Measurements from ENCODE around the gene USP13.

The USP13 gene

GRCh38 chr3:179739816-179740594 is 87.2 kb downstream of the USP13 start:
- no peaks in the 10 kb centered on the region for H3K9me3 ChIP-seq
- H3K4me1 ChIP-seq = no peaks in the 10 kb centered on the region
- H3K4me3 ChIP-seq = no peak overlapping the region
- H3K27me3 ChIP-seq (ENCODE audit: low read depth) = no peaks in the 10 kb centered on the region
- DNase-seq (ENCODE audit: low spot score in 2 of 2) = no peak
- in situ Hi-C loops (cut with MboI; ENCODE audit: low sequenced_read_pairs) = no loop called here
- peaks cover 12% of the 10 kb centered on the region for H3K36me3 ChIP-seq (replicated peaks)

- in situ Hi-C loops (cut with MboI; ENCODE audit: low sequenced_read_pairs) = no loop called here
- peaks cover 18% of the 10 kb centered on the region for H3K36me3 ChIP-seq (replicated peaks)
- no peaks in the 10 kb centered on the region for H3K27me3 ChIP-seq (ENCODE audit: low read depth)
- H3K9me3 ChIP-seq = no peaks in the 10 kb centered on the region
- DNase-seq (ENCODE audit: low spot score in 2 of 2) = no peak
- no peak overlapping the region for H3K4me3 ChIP-seq
- no peaks in the 10 kb centered on the region for H3K4me1 ChIP-seq
These were observed 91.1 kb downstream of the USP13 start for GRCh38 chr3:179743913-179744312.

GRCh38 chr3:179744667-179745066 is 91.8 kb downstream of the USP13 start:
- in situ Hi-C loops (cut with MboI; ENCODE audit: low sequenced_read_pairs) = no loop called here
- Histone ChIP-seq H3K36me3 (replicated peaks) (peaks cover 18% of the 10 kb centered on the region), H3K9me3 (no peaks in the 10 kb centered on the region), H3K4me3 (no peak overlapping the region), H3K4me1 (no peaks in the 10 kb centered on the region), H3K27me3 (ENCODE audit: low read depth) (no peaks in the 10 kb centered on the region)
- no peak for DNase-seq (ENCODE audit: low spot score in 2 of 2)

- Histone ChIP-seq H3K36me3 (replicated peaks) (peaks cover 17% of the 10 kb centered on the region), H3K4me1 (no peaks in the 10 kb centered on the region), H3K9me3 (no peaks in the 10 kb centered on the region), H3K27me3 (ENCODE audit: low read depth) (no peaks in the 10 kb centered on the region), H3K4me3 (no peak overlapping the region)
- no peak for DNase-seq (ENCODE audit: low spot score in 2 of 2)
- in situ Hi-C loops (cut with MboI; ENCODE audit: low sequenced_read_pairs) = no loop called here
These were observed 92.2 kb downstream of the USP13 start for GRCh38 chr3:179745079-179745478.

GRCh38 chr3:179745716-179746115 is 92.9 kb downstream of the USP13 start:
- H3K27me3 ChIP-seq (ENCODE audit: low read depth) = no peaks in the 10 kb centered on the region
- peaks cover 4% of the 10 kb centered on the region for H3K4me1 ChIP-seq
- H3K9me3 ChIP-seq = no peaks in the 10 kb centered on the region
- no peak for DNase-seq (ENCODE audit: low spot score in 2 of 2)
- H3K36me3 ChIP-seq (replicated peaks) = peaks cover 13% of the 10 kb centered on the region
- in situ Hi-C loops (cut with MboI; ENCODE audit: low sequenced_read_pairs) = no loop called here
- no peak overlapping the region for H3K4me3 ChIP-seq

GRCh38 chr3:179750720-179751328 is 98.0 kb downstream of the USP13 start:
- Histone ChIP-seq H3K4me1 (peaks cover 4% of the 10 kb centered on the region), H3K4me3 (no peak overlapping the region), H3K27me3 (ENCODE audit: low read depth) (no peaks in the 10 kb centered on the region), H3K36me3 (replicated peaks) (peaks cover 9% of the 10 kb centered on the region), H3K9me3 (no peaks in the 10 kb centered on the region)
- peak; percentile 24 to 44 for DNase-seq (ENCODE audit: low spot score in 2 of 2)
- in situ Hi-C loops (cut with MboI; ENCODE audit: low sequenced_read_pairs) = no loop called here

- DNase-seq (ENCODE audit: low spot score in 2 of 2) = no peak
- H3K9me3 ChIP-seq = no peaks in the 10 kb centered on the region
- in situ Hi-C loops (cut with MboI; ENCODE audit: low sequenced_read_pairs) = no loop called here
- no peaks in the 10 kb centered on the region for H3K27me3 ChIP-seq (ENCODE audit: low read depth)
- peaks cover 16% of the 10 kb centered on the region for H3K36me3 ChIP-seq (replicated peaks)
- H3K4me3 ChIP-seq = no peak overlapping the region
- H3K4me1 ChIP-seq = no peaks in the 10 kb centered on the region
These were observed 108.1 kb downstream of the USP13 start for GRCh38 chr3:179760944-179761343.

- H3K27me3 ChIP-seq (ENCODE audit: low read depth) = no peaks in the 10 kb centered on the region
- no peaks in the 10 kb centered on the region for H3K4me1 ChIP-seq
- DNase-seq (ENCODE audit: low spot score in 2 of 2) = no peak
- H3K36me3 ChIP-seq (replicated peaks) = peaks cover 32% of the 10 kb centered on the region
- no peaks in the 10 kb centered on the region for H3K9me3 ChIP-seq
- no peak overlapping the region for H3K4me3 ChIP-seq
- in situ Hi-C loops (cut with MboI; ENCODE audit: low sequenced_read_pairs) = no loop called here
These were observed 112.6 kb downstream of the USP13 start for GRCh38 chr3:179765396-179765795.

- Histone ChIP-seq H3K36me3 (replicated peaks) (peaks cover 26% of the 10 kb centered on the region), H3K9me3 (no peaks in the 10 kb centered on the region), H3K27me3 (ENCODE audit: low read depth) (no peaks in the 10 kb centered on the region), H3K4me3 (no peak overlapping the region), H3K4me1 (no peaks in the 10 kb centered on the region)
- no peak for DNase-seq (ENCODE audit: low spot score in 2 of 2)
- in situ Hi-C loops (cut with MboI; ENCODE audit: low sequenced_read_pairs) = no loop called here
These were observed 113.7 kb downstream of the USP13 start for GRCh38 chr3:179766416-179767133.

GRCh38 chr3:179768080-179768479 is 115.2 kb downstream of the USP13 start:
- Histone ChIP-seq H3K27me3 (ENCODE audit: low read depth) (no peaks in the 10 kb centered on the region), H3K36me3 (replicated peaks) (peaks cover 24% of the 10 kb centered on the region), H3K4me3 (no peak overlapping the region), H3K4me1 (no peaks in the 10 kb centered on the region), H3K9me3 (no peaks in the 10 kb centered on the region)
- in situ Hi-C loops (cut with MboI; ENCODE audit: low sequenced_read_pairs) = no loop called here
- peak; percentile 10 to 63 for DNase-seq (ENCODE audit: low spot score in 2 of 2)

GRCh38 chr3:179769411-179770247 is 116.8 kb downstream of the USP13 start:
- no peaks in the 10 kb centered on the region for H3K9me3 ChIP-seq
- H3K4me3 ChIP-seq = no peak overlapping the region
- DNase-seq (ENCODE audit: low spot score in 2 of 2) = no peak
- no peaks in the 10 kb centered on the region for H3K4me1 ChIP-seq
- no peaks in the 10 kb centered on the region for H3K27me3 ChIP-seq (ENCODE audit: low read depth)
- in situ Hi-C loops (cut with MboI; ENCODE audit: low sequenced_read_pairs) = no loop called here
- H3K36me3 ChIP-seq (replicated peaks) = peaks cover 29% of the 10 kb centered on the region

GRCh38 chr3:179771797-179772196 is 119.0 kb downstream of the USP13 start:
- no peaks in the 10 kb centered on the region for H3K9me3 ChIP-seq
- no peak for DNase-seq (ENCODE audit: low spot score in 2 of 2)
- H3K4me1 ChIP-seq = no peaks in the 10 kb centered on the region
- H3K27me3 ChIP-seq (ENCODE audit: low read depth) = no peaks in the 10 kb centered on the region
- no peak overlapping the region for H3K4me3 ChIP-seq
- in situ Hi-C loops (cut with MboI; ENCODE audit: low sequenced_read_pairs) = no loop called here
- peaks cover 14% of the 10 kb centered on the region; the same call in 1 of the 2 replicates for H3K36me3 ChIP-seq (replicated peaks)

GRCh38 chr3:179772297-179772696 is 119.5 kb downstream of the USP13 start:
- Histone ChIP-seq H3K36me3 (replicated peaks) (peaks cover 12% of the 10 kb centered on the region; the same call in 1 of the 2 replicates), H3K27me3 (ENCODE audit: low read depth) (no peaks in the 10 kb centered on the region), H3K9me3 (no peaks in the 10 kb centered on the region), H3K4me1 (no peaks in the 10 kb centered on the region), H3K4me3 (no peak overlapping the region)
- in situ Hi-C loops (cut with MboI; ENCODE audit: low sequenced_read_pairs) = no loop called here
- no peak for DNase-seq (ENCODE audit: low spot score in 2 of 2)

All from HAP-1 (cell line).